H54 (cell line): ENCODE data around the gene PLXNA2.

Experiments
- DNase-seq: peaks from one replicate; pipeline ENCODE4 v3.0.0; 2011; ENCODE audit warnings: low spot score, mixed read lengths; ENCODE audit not compliant: insufficient read length
- FAIRE-seq: peaks from 3 replicates; lab custom pipeline; 2011; peaks lifted over from hg19 to GRCh38; lab: Jason Lieb, UNC
- POLR2A ChIP-seq: IDR thresholded peaks from 2 replicates; pipeline ENCODE4 v1.6.1; 2011; ENCODE audit warnings: low read depth, mild to moderate bottlenecking, low read length

Gene PLXNA2

GRCh38 chr1:208068908-208069307 is 175.3 kb downstream of the PLXNA2 start:
- FAIRE-seq (no peak), DNase-seq (no peak)
- no peak for TF ChIP-seq POLR2A

GRCh38 chr1:208068407-208068806 is 175.8 kb downstream of the PLXNA2 start:
- FAIRE-seq (no peak), DNase-seq (no peak)
- no peak for TF ChIP-seq POLR2A

- TF ChIP-seq POLR2A, result no peak
- DNase-seq (no peak), FAIRE-seq (no peak)
Observed at GRCh38 chr1:208066583-208066982, 177.6 kb downstream of the PLXNA2 start.

GRCh38 chr1:208065862-208066261 is 178.3 kb downstream of the PLXNA2 start:
- FAIRE-seq, result no peak
- no peak for TF ChIP-seq POLR2A
- DNase-seq, result no peak

GRCh38 chr1:208061632-208062031 is 182.6 kb downstream of the PLXNA2 start:
- FAIRE-seq (no peak), DNase-seq (no peak)
- TF ChIP-seq POLR2A, result no peak

- TF ChIP-seq POLR2A, result no peak
- DNase-seq (no peak), FAIRE-seq (no peak)
Observed at GRCh38 chr1:208061118-208061517, 183.1 kb downstream of the PLXNA2 start.

GRCh38 chr1:208060215-208060869 is 183.8 kb downstream of the PLXNA2 start:
- no peak for TF ChIP-seq POLR2A
- DNase-seq (no peak), FAIRE-seq (no peak)

GRCh38 chr1:208059409-208060001 is 184.7 kb downstream of the PLXNA2 start:
- DNase-seq (no peak), FAIRE-seq (no peak)
- no peak for TF ChIP-seq POLR2A

- DNase-seq (no peak), FAIRE-seq (no peak)
- TF ChIP-seq POLR2A, result no peak
Observed at GRCh38 chr1:208058756-208059155, 185.4 kb downstream of the PLXNA2 start.

GRCh38 chr1:208058267-208058666 is 185.9 kb downstream of the PLXNA2 start:
- FAIRE-seq, result no peak

GRCh38 chr1:208057056-208057455 is 187.1 kb downstream of the PLXNA2 start:
- FAIRE-seq, result no peak
- DNase-seq, result no peak
- no peak for TF ChIP-seq POLR2A

More at GRCh38 chr1:208058267-208058666, 185.9 kb downstream of the PLXNA2 start:
- TF ChIP-seq POLR2A, result no peak
- no peak for DNase-seq

- DNase-seq (no peak), FAIRE-seq (no peak)
- TF ChIP-seq POLR2A, result no peak
Observed at GRCh38 chr1:208055535-208055934, 188.6 kb downstream of the PLXNA2 start.

- no peak for DNase-seq
- no peak for TF ChIP-seq POLR2A
- FAIRE-seq, result no peak
Observed at GRCh38 chr1:208054911-208055379, 189.2 kb downstream of the PLXNA2 start.

- DNase-seq (no peak), FAIRE-seq (no peak)
- TF ChIP-seq POLR2A, result no peak
Observed at GRCh38 chr1:208054485-208054884, 189.7 kb downstream of the PLXNA2 start.

- FAIRE-seq, result no peak
- TF ChIP-seq POLR2A, result no peak
- DNase-seq, result no peak
Observed at GRCh38 chr1:208053661-208054060, 190.5 kb downstream of the PLXNA2 start.

GRCh38 chr1:208052926-208053407 is 191.2 kb downstream of the PLXNA2 start:
- no peak for FAIRE-seq
- DNase-seq, result no peak
- no peak for TF ChIP-seq POLR2A
